ENCODE measurements around the gene UGT1A8.

- TF ChIP-seq CTCF (IDR thresholded peaks at IDR 0.05; ENCODE audit: low read depth, low read length) (no peak), MAX (IDR thresholded peaks at IDR 0.05; ENCODE audit: low read depth, low read length) (no peak)
Observed at GRCh38 chr2:233588400-233588799, 29.0 kb upstream of the UGT1A8 start.
